ENCODE results near the gene PRCC. TPM values are rescaled to one million over a fixed set of nuclear protein-coding genes. Genes with fewer than 3 reads are reported as not detected.
A peak's percentile ranks its signal among the peaks of the same experiment; 100 is the strongest.

The PRCC gene
- polyA plus RNA-seq, 3 donors = 26.7 to 37.1 (median 29.6) TPM

DNA sequence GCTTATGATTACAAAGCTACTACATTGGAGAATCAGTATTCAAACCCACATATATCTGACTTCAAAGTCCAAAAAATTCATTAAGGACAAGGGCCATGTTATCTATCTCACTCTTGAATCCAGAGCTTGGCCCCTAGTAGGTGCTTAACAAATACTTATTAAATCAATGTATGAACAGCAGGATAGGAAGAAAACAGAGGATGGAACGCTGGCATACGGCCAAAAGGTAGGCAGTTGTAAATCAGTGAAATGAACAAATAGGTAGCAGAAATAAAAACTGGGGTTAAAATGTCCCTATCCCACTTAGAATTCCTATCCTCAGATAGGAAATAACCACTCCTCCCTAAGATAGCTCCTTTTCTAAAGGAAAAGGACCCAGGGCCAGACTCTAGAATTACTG, 28.4 kb upstream of the PRCC start:
- intact Hi-C loops (cut with micrococcal nuclease) = no loop called here
- Histone ChIP-seq H4K20me1 (ENCODE audit: insufficient read depth, low read length) (no peaks in the 10 kb centered on the region), H3K9ac (ENCODE audit: insufficient read depth, low read length, poor library complexity, severe bottlenecking) (no peak overlapping the region), H3K27me3 (ENCODE audit: control insufficient read depth in 2 of 2, insufficient read depth in 2 of 2, low read length in 2 of 2) (no peaks in the 10 kb centered on the region), H3K4me1 (ENCODE audit: control insufficient read depth in 1 of 2, insufficient read depth in 2 of 2, low read length in 2 of 2) (peaks cover 13 to 18% of the 10 kb centered on the region in 2 donors), H3K27ac (ENCODE audit: low read depth in 1 of 2, low read length in 2 of 2) (no peak overlapping the region), H3K36me3 (replicated peaks in 1 of 2; ENCODE audit: control insufficient read depth in 1 of 2, insufficient read depth in 2 of 2, low read length in 2 of 2) (peaks cover 37 to 62% of the 10 kb centered on the region in 2 donors), H3K4me2 (replicated peaks; ENCODE audit: extremely low read depth, low read length, poor library complexity, severe bottlenecking) (no peak overlapping the region), H3K4me3 (replicated peaks in 1 of 3; ENCODE audit: low read depth in 2 of 3, low read length in 3 of 3) (no peak overlapping the region), H2AFZ (ENCODE audit: insufficient read depth, low read depth, low read length, poor library complexity, severe bottlenecking) (no peak overlapping the region), H3K9me3 (replicated peaks in 1 of 2; ENCODE audit: control insufficient read depth in 1 of 2, insufficient read depth in 1 of 2, low read length in 2 of 2) (no peaks in the 10 kb centered on the region), H3K79me2 (ENCODE audit: insufficient read depth, low read length) (peaks cover 15% of the 10 kb centered on the region)
- Mint-ChIP-seq H3K4me3 (no peak overlapping the region), H3K4me1 (peaks cover 16% of the 10 kb centered on the region), H3K27ac (no peak overlapping the region), H3K27me3 (ENCODE audit: low read depth in 3 of 3) (peaks cover 0 to 1% (median 0%) of the 10 kb centered on the region in 3 donors), H3K36me3 (peaks cover 34 to 56% of the 10 kb centered on the region in 2 donors), H3K9me3 (peaks cover 0 to 2% (median 0%) of the 10 kb centered on the region in 7 donors)
- DNase-seq = no peak
- no CpG with 5 or more reads among the region's 2 CpGs for WGBS (ENCODE audit: insufficient coverage)
- TF ChIP-seq, protein P1, sequence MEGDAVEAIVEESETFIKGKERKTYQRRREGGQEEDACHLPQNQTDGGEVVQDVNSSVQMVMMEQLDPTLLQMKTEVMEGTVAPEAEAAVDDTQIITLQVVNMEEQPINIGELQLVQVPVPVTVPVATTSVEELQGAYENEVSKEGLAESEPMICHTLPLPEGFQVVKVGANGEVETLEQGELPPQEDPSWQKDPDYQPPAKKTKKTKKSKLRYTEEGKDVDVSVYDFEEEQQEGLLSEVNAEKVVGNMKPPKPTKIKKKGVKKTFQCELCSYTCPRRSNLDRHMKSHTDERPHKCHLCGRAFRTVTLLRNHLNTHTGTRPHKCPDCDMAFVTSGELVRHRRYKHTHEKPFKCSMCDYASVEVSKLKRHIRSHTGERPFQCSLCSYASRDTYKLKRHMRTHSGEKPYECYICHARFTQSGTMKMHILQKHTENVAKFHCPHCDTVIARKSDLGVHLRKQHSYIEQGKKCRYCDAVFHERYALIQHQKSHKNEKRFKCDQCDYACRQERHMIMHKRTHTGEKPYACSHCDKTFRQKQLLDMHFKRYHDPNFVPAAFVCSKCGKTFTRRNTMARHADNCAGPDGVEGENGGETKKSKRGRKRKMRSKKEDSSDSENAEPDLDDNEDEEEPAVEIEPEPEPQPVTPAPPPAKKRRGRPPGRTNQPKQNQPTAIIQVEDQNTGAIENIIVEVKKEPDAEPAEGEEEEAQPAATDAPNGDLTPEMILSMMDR (IDR thresholded peaks at IDR 0.05) = no peak

- H3K9ac ChIP-seq (ENCODE audit: insufficient read depth, low read length, poor library complexity, severe bottlenecking) = peak overlapping the region; percentile 72
These were observed 27.0 kb upstream of the PRCC start for GRCh38 chr1:156740237-156740740.

More at GRCh38 chr1:156740237-156740740, 27.0 kb upstream of the PRCC start:
- peak overlapping the region; percentile 25 to 75 for H3K27ac ChIP-seq (ENCODE audit: low read depth in 1 of 2, low read length in 2 of 2)
- H3K4me3 Mint-ChIP-seq = peak overlapping the region; percentile 95 to 97
- H3K4me3 ChIP-seq (replicated peaks in 1 of 3; ENCODE audit: low read depth in 2 of 3, low read length in 3 of 3) = peak overlapping the region; percentile 44 to 93 (median 64)
- H3K36me3 ChIP-seq (replicated peaks in 1 of 2; ENCODE audit: control insufficient read depth in 1 of 2, insufficient read depth in 2 of 2, low read length in 2 of 2) = peaks cover 43 to 64% of the 10 kb centered on the region in 2 donors
- H3K27ac Mint-ChIP-seq = peak overlapping the region; percentile 73 to 97 (median 89)
- no peaks in the 10 kb centered on the region for H3K9me3 ChIP-seq (replicated peaks in 1 of 2; ENCODE audit: control insufficient read depth in 1 of 2, insufficient read depth in 1 of 2, low read length in 2 of 2)
- peak in 1 of 3 donors; percentile 27 for DNase-seq
- H3K36me3 Mint-ChIP-seq = peaks cover 38 to 63% of the 10 kb centered on the region in 2 donors
- peaks cover 29% of the 10 kb centered on the region for H3K79me2 ChIP-seq (ENCODE audit: insufficient read depth, low read length)
- 19% methylated on average over 5 of the region's 7 CpGs for WGBS (ENCODE audit: insufficient coverage)
- peaks cover 6% of the 10 kb centered on the region for H4K20me1 ChIP-seq (ENCODE audit: insufficient read depth, low read length)
- peaks cover 19% of the 10 kb centered on the region for H3K4me1 Mint-ChIP-seq
- H3K9me3 Mint-ChIP-seq = peaks cover 0 to 2% (median 0%) of the 10 kb centered on the region in 7 donors
- TF ChIP-seq, protein P1 (IDR thresholded peaks at IDR 0.05) = no peak
- intact Hi-C loops (cut with micrococcal nuclease) = loop anchor here in 1 of 2 donors (1.0 kb wide), 1 partner anchor 11 kb away; the partner anchor contains the start of gene HDGF
- peaks cover 0 to 2% (median 1%) of the 10 kb centered on the region in 3 donors for H3K27me3 Mint-ChIP-seq (ENCODE audit: low read depth in 3 of 3)
- H3K4me2 ChIP-seq (replicated peaks; ENCODE audit: extremely low read depth, low read length, poor library complexity, severe bottlenecking) = peak overlapping the region; percentile 89
- no peaks in the 10 kb centered on the region for H3K27me3 ChIP-seq (ENCODE audit: control insufficient read depth in 2 of 2, insufficient read depth in 2 of 2, low read length in 2 of 2)
- peaks cover 15 to 25% of the 10 kb centered on the region in 2 donors for H3K4me1 ChIP-seq (ENCODE audit: control insufficient read depth in 1 of 2, insufficient read depth in 2 of 2, low read length in 2 of 2)
- H2AFZ ChIP-seq (ENCODE audit: insufficient read depth, low read depth, low read length, poor library complexity, severe bottlenecking) = peak overlapping the region; percentile 97
